NB4 (cell line): ENCODE results near the gene SAMD9L.

Experiments used
- CTCF ChIP-seq: IDR thresholded peaks from one replicate; pipeline ENCODE4 v1.5.1; 2012; ENCODE audit warnings: low read depth, low read length
- MAX ChIP-seq: IDR thresholded peaks from 2 replicates; pipeline ENCODE4 v1.6.1; 2011; ENCODE audit warnings: low read depth, low read length
- POLR2A ChIP-seq: IDR thresholded peaks from 2 replicates; pipeline ENCODE4 v1.6.1; 2011; ENCODE audit warnings: mild to moderate bottlenecking; ENCODE audit not compliant: insufficient read length; ENCODE audit errors: extremely low read depth

DNA sequence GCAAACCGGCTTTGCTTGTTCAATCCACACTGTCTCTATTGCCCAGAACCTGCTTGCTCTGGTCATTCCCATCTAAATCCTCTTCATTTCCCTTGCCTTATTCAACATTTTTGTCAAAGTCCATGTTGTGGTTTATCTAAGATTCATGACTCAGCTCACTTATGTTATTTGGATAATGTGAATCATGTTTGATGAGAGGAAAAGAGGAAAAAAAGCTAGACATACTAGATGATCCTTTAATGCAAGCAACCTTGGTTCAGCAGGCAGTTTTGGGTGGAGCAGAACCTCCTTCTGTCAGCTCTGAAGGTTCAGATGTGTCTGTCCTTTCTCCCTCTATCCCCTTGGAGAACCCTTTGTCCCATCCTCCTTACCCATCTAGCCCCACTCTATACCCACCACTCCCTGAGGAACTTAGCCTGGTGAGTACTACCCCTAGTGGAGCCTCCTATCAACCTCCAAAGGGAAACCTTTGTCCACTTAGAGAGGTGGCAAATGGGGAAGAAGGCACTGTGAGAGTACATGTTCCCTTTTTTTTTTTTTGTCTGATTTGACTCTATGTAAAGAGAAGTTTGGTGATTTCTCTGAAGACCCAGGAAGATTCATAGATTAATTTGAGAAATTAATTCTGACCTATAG is 2.1 kb upstream of the SAMD9L start:
- TF ChIP-seq CTCF (no peak), POLR2A (no peak), MAX (no peak)
